K562 (cell line): Measurements from ENCODE around the gene HEY2. TPM values are rescaled to one million over a fixed set of nuclear protein-coding genes. Genes with fewer than 3 reads are reported as not detected.

ENCODE experiments used
- ATAC-seq: fragments of 200-7000 bp; cut with Tn5 transposase; 3 replicates; pipeline ENCODE4 v1.9.1; 2020; ENCODE audit warnings: moderate library complexity
- BruUV-seq: library from RNA; stranded (reverse); fragments of 400-500 nt; replicated peaks from 2 replicates; lab custom pipeline; 2021; lab: Mats Ljungman, UMichigan
- CTCF ChIA-PET: fragments of 300-600 bp; formaldehyde crosslinking; extraction: SDS; loops from one replicate; lab custom pipeline; 2021; ENCODE audit warnings: low intra/inter-chr PET ratio; lab: Yijun Ruan, JAX
- POLR2A ChIA-PET: fragments of 300-600, 350-650 bp; sonication (Branson Sonifier 250); formaldehyde crosslinking; extraction: SDS; loops from one replicate; lab custom pipeline; 2021; ENCODE audit warnings: antibody characterized with exemption, inconsistent platforms; lab: Yijun Ruan, JAX
- DNase-seq, 4 experiments: peaks; one replicate each; pipeline versions ENCODE4 v3.0.0 to v3.0.0-alpha.2; 2011 to 2018; ENCODE audit warnings: low spot score in 3 of 4, mixed read lengths in 3 of 4; ENCODE audit errors: extremely low read depth in 1 of 4
- FAIRE-seq: peaks from 2 replicates; lab custom pipeline; 2011; peaks lifted over from hg19 to GRCh38; lab: Jason Lieb, UNC
- H2AFZ ChIP-seq: 2 replicates; pipeline ENCODE4 v1.6.0; 2011; ENCODE audit warnings: low read depth, low read length, control low read depth, inconsistent platforms
- H3K27ac ChIP-seq: fragments of 200-600 bp; 3 replicates; pipeline ENCODE4 v1.8.0; 2011; ENCODE audit warnings: low read depth, mild to moderate bottlenecking, control low read depth, inconsistent platforms, low read length, moderate library complexity, mixed read lengths; ENCODE audit errors: extremely low read depth
- H3K27me3 ChIP-seq, 2 experiments: fragments of 300-600 bp in 1 of 2; 2 replicates in 1 of 2; 3 replicates in 1 of 2; pipeline versions ENCODE4 v1.6.0 to v1.8.0; 2011; ENCODE audit warnings: inconsistent platforms in 2 of 2, low read length in 2 of 2, mild to moderate bottlenecking in 1 of 2, mixed read lengths in 1 of 2, moderate library complexity in 1 of 2; ENCODE audit not compliant: control insufficient read depth in 2 of 2, insufficient read depth in 2 of 2
- H3K36me3 ChIP-seq: fragments of 300-600 bp; 3 replicates; pipeline ENCODE4 v1.8.0; 2011; ENCODE audit warnings: mild to moderate bottlenecking, low read length, inconsistent platforms; ENCODE audit not compliant: control insufficient read depth, insufficient read depth
- H3K4me1 ChIP-seq, 2 experiments: fragments of 200-600 bp in 1 of 2; replicated peaks in 1 of 2; 2 replicates in 1 of 2; 3 replicates in 1 of 2; pipeline versions ENCODE4 v1.5.1 to v1.8.0; 2011; ENCODE audit warnings: inconsistent platforms in 2 of 2, low read length in 2 of 2, mild to moderate bottlenecking in 1 of 2, mixed read lengths in 1 of 2, moderate library complexity in 1 of 2; ENCODE audit not compliant: control insufficient read depth in 2 of 2, insufficient read depth in 2 of 2
- H3K4me2 ChIP-seq: 2 replicates; pipeline ENCODE4 v1.6.1; 2011; ENCODE audit warnings: low read length, control low read depth, inconsistent platforms, mixed read lengths; ENCODE audit not compliant: insufficient read depth
- H3K4me3 ChIP-seq: fragments of 200-600 bp; sonication (generic), shearing (Covaris generic); 2 replicates; pipeline ENCODE4 v1.5.1; 2016; ENCODE audit warnings: control low read depth, inconsistent platforms
- H3K79me2 ChIP-seq: fragments of 200-600 bp; 3 replicates; pipeline ENCODE4 v1.8.0; 2011; ENCODE audit warnings: low read length, inconsistent platforms; ENCODE audit not compliant: control insufficient read depth, insufficient read depth
- H3K9ac ChIP-seq, 2 experiments: 2 replicates each; pipeline versions ENCODE4 v1.6.0 to v1.6.1; 2011; ENCODE audit warnings: low read depth in 2 of 2, low read length in 2 of 2, control low read depth in 1 of 2, inconsistent platforms in 1 of 2, mild to moderate bottlenecking in 1 of 2, mixed read lengths in 1 of 2; ENCODE audit not compliant: insufficient read depth in 1 of 2
- H3K9me1 ChIP-seq: one replicate; pipeline ENCODE4 v1.6.0; 2011; ENCODE audit warnings: inconsistent platforms, mild to moderate bottlenecking, low read length, moderate library complexity; ENCODE audit not compliant: control insufficient read depth, insufficient read depth
- H3K9me3 ChIP-seq: replicated peaks from 2 replicates; pipeline ENCODE4 v1.5.1; 2011; ENCODE audit warnings: low read depth, low read length, inconsistent platforms; ENCODE audit not compliant: control insufficient read depth, insufficient read depth
- H4K20me1 ChIP-seq: replicated peaks from 2 replicates; pipeline ENCODE4 v1.6.1; 2011; ENCODE audit warnings: low read length, inconsistent platforms, mixed read lengths; ENCODE audit not compliant: control insufficient read depth, insufficient read depth
- ATF2 ChIP-seq: sonication (generic); formaldehyde crosslinking; IDR thresholded peaks from 2 replicates; pipeline ENCODE4 v1.8.1; 2022; ENCODE audit warnings: missing genetic modification reagents
- MCM2 ChIP-seq: fragments of 450-650 bp; IDR thresholded peaks from 2 replicates; pipeline ENCODE4 v1.6.1; 2017; ENCODE audit warnings: low read depth, mild to moderate bottlenecking
- RBFOX2 ChIP-seq: fragments of 200-400 bp; formaldehyde crosslinking; IDR thresholded peaks from 2 replicates; pipeline ENCODE4 v1.6.1; 2017; ENCODE audit warnings: low read depth, mild to moderate bottlenecking, low read length, moderate library complexity
- ZBTB40 ChIP-seq, 2 experiments: fragments of 450-650 bp in 1 of 2; sonication (generic) in 1 of 2; formaldehyde crosslinking in 1 of 2; IDR thresholded peaks; 2 replicates each; pipeline versions ENCODE4 v1.7.1 to v1.9.0; 2016 to 2022; ENCODE audit warnings: inconsistent platforms in 1 of 2, mild to moderate bottlenecking in 1 of 2, missing genetic modification reagents in 1 of 2
- ZNF174 ChIP-seq: fragments of 250-450 bp; sonication (Bioruptor Pico); IDR thresholded peaks from 2 replicates; pipeline ENCODE4 v1.4.0; 2020; ENCODE audit warnings: mild to moderate bottlenecking
- in situ Hi-C: fragments of 300-500 bp; cut with MboI; formaldehyde crosslinking; loops from 4 replicates; pipeline ENCODE4 v1.15.0; 2018; ENCODE audit warnings: inconsistent platforms, mixed read lengths
- intact Hi-C: fragments of 100-400 bp; cut with micrococcal nuclease; formaldehyde crosslinking; loops from 2 replicates; pipeline ENCODE4 v1.14.2; 2022
- polyA plus RNA-seq, 8 experiments: library from polyadenylated mRNA; depleted of rRNA in 4 of 8; stranded (reverse) in 5 of 8; unstranded in 3 of 8; fragments of >200 nt; fragmentation: Nextera tagmentation in 2 of 8; fragmentation: Illumina TruSeq in 1 of 8; extraction: Ambion mirVana in 2 of 8; extraction: Trizol in 1 of 8; gene quantifications; 2 replicates each; pipeline versions ENCODE4 v1.2.1 to v1.2.3, GENCODE V29; 2011 to 2014; ENCODE audit warnings: inconsistent platforms in 1 of 8, missing spikeins in 1 of 8
- total RNA-seq, 7 experiments: library from RNA; depleted of rRNA in 6 of 7; stranded (reverse); fragments of >200 nt in 6 of 7; fragmentation: Illumina TruSeq in 2 of 7; extraction: Trizol in 2 of 7; gene quantifications; 2 replicates each; pipeline versions ENCODE4 v1.2.1 to v1.2.3, GENCODE V29; 2011 to 2021; ENCODE audit warnings: low replicate concordance in 1 of 7

HEY2 gene
- total and polyA plus RNA-seq, 9 of the 15 experiments (the other 6 are each of a cell fraction or from before 2014, with no cell fraction given) = 0.03 to 0.07 (median 0.06) TPM; not detected in 5

GRCh38 chr6:125722886-125723285 lies 26.5 kb upstream of the HEY2 start:
- no peaks in the 10 kb centered on the region for H4K20me1 ChIP-seq
- no peaks in the 10 kb centered on the region for H3K9me1 ChIP-seq
- POLR2A ChIA-PET = no interaction called here
- FAIRE-seq (no peak), DNase-seq (no peak)
- H3K79me2 ChIP-seq = no peaks in the 10 kb centered on the region
- no peak overlapping the region for H3K4me3 ChIP-seq
- no peak overlapping the region for H3K9ac ChIP-seq
- BruUV-seq = no TSS peak
- H3K4me2 ChIP-seq = no peak overlapping the region
- no peak overlapping the region for H3K27ac ChIP-seq
- intact Hi-C loops = no loop called here
- H3K9me3 ChIP-seq = no peaks in the 10 kb centered on the region
- H3K36me3 ChIP-seq = no peaks in the 10 kb centered on the region
- no peaks in the 10 kb centered on the region for H3K4me1 ChIP-seq
- in situ Hi-C loops = no loop called here
- no peak overlapping the region for H2AFZ ChIP-seq
- no peak for TF ChIP-seq ZBTB40 (IDR thresholded peaks at IDR 0.05)
- TF ChIP-seq ZBTB40 (CRISPR knock-in tag; IDR thresholded peaks at IDR 0.05) = no peak
- TF ChIP-seq ATF2 (CRISPR knock-in tag) = no peak
- no peak for TF ChIP-seq RBFOX2
- TF ChIP-seq ZNF174 = no peak
- TF ChIP-seq MCM2 = no peak
- TF ChIP-seq, all 486 proteins: peak for 0
- CTCF ChIA-PET = no interaction called here
- ATAC-seq = no peak
- H3K27me3 ChIP-seq = peaks cover 0 to 2% of the 10 kb centered on the region in 2 experiments; a peak in 3 of 5 replicates
